K562 (cell line): ENCODE data around the gene FAAH. TPM values are rescaled to one million over a fixed set of nuclear protein-coding genes. Genes with fewer than 3 reads are reported as not detected.
A peak's percentile ranks its signal among the peaks of the same experiment; 100 is the strongest.

Source experiments
- BRD9 ChIP-seq: fragments of 450-650 bp; IDR thresholded peaks from 2 replicates; pipeline ENCODE4 v1.6.1; 2018; ENCODE audit warnings: low read depth; ENCODE audit not compliant: partially characterized antibody
- CC2D1A ChIP-seq: fragments of 450-650 bp; IDR thresholded peaks from 2 replicates; pipeline ENCODE4 v1.6.1; 2017; ENCODE audit warnings: mild to moderate bottlenecking
- CCNT2 ChIP-seq: IDR thresholded peaks from 2 replicates; pipeline ENCODE4 v1.6.1; 2011; ENCODE audit warnings: borderline replicate concordance, low read depth, mild to moderate bottlenecking, moderate library complexity, mixed read lengths, low read length; ENCODE audit not compliant: insufficient read length; ENCODE audit errors: extremely low read depth
- E2F3 ChIP-seq: fragments of 250-450 bp; sonication (Bioruptor Pico); IDR thresholded peaks from 2 replicates; pipeline ENCODE4 v1.4.0; 2020; ENCODE audit warnings: mild to moderate bottlenecking
- FOS ChIP-seq: IDR thresholded peaks from 3 replicates; pipeline ENCODE4 v1.6.1; 2011; ENCODE audit not compliant: insufficient read length; ENCODE audit errors: extremely low read depth
- FOXP1 ChIP-seq: sonication (generic); formaldehyde crosslinking; IDR thresholded peaks from 2 replicates; pipeline ENCODE4 v1.8.0; 2022; ENCODE audit warnings: mild to moderate bottlenecking, missing genetic modification reagents
- HDAC3 ChIP-seq: fragments of 450-650 bp; IDR thresholded peaks from 2 replicates; pipeline ENCODE4 v1.6.1; 2018; ENCODE audit warnings: borderline replicate concordance, mild to moderate bottlenecking, moderate library complexity; ENCODE audit not compliant: partially characterized antibody
- HNRNPUL1 ChIP-seq: fragments of 200-400 bp; formaldehyde crosslinking; IDR thresholded peaks from 2 replicates; pipeline ENCODE4 v1.6.1; 2017; ENCODE audit warnings: low read length
- ID3 ChIP-seq, 2 experiments: fragments of 250-450 bp in 1 of 2; fragments of 450-650 bp in 1 of 2; sonication (Bioruptor Pico) in 1 of 2; IDR thresholded peaks; 2 replicates each; pipeline versions ENCODE4 v1.6.1 to v1.8.0; 2016 to 2021; ENCODE audit warnings: mild to moderate bottlenecking in 2 of 2, moderate library complexity in 2 of 2, missing compliant biosample characterization in 1 of 2, missing genetic modification characterization in 1 of 2
- MIER1 ChIP-seq: fragments of 450-650 bp; IDR thresholded peaks from 2 replicates; pipeline ENCODE4 v1.6.1; 2016; ENCODE audit warnings: antibody characterized with exemption, mild to moderate bottlenecking, low read depth
- MTA1 ChIP-seq: fragments of 450-650 bp; IDR thresholded peaks from 2 replicates; pipeline ENCODE4 v1.6.1; 2017; ENCODE audit warnings: borderline replicate concordance
- MXI1 ChIP-seq: IDR thresholded peaks from 2 replicates; pipeline ENCODE4 v1.6.1; 2011; ENCODE audit warnings: low read depth, mild to moderate bottlenecking, improper control_type of control experiment, low read length
- NFE2L1 ChIP-seq: fragments of 450-650 bp; IDR thresholded peaks from 2 replicates; pipeline ENCODE4 v1.6.1; 2016; ENCODE audit warnings: missing genetic modification characterization, low read depth, mild to moderate bottlenecking, missing compliant biosample characterization, moderate library complexity, borderline replicate concordance
- PHF21A ChIP-seq: fragments of 450-650 bp; IDR thresholded peaks from 2 replicates; pipeline ENCODE4 v1.6.1; 2017; ENCODE audit warnings: low read depth, borderline replicate concordance
- POLR2AphosphoS5 ChIP-seq: IDR thresholded peaks from 2 replicates; pipeline ENCODE4 v1.6.1; 2011; ENCODE audit warnings: mild to moderate bottlenecking, low read depth, low read length, moderate library complexity; ENCODE audit not compliant: control insufficient read depth, insufficient read depth
- POLR2H ChIP-seq: IDR thresholded peaks from 2 replicates; pipeline ENCODE4 v1.6.1; 2016; ENCODE audit warnings: missing genetic modification characterization, low read depth, mild to moderate bottlenecking, control low read depth, missing compliant biosample characterization, moderate library complexity
- RCOR1 ChIP-seq, 2 experiments: IDR thresholded peaks; 2 replicates each; pipeline ENCODE4 v1.6.1; 2012; ENCODE audit warnings: low read depth in 2 of 2, low read length in 2 of 2, borderline replicate concordance in 1 of 2, improper control_type of control experiment in 1 of 2
- RFX7 ChIP-seq: fragments of 250-450 bp; sonication (Bioruptor Pico); IDR thresholded peaks from 2 replicates; pipeline ENCODE4 v1.5.1; 2021; ENCODE audit warnings: mild to moderate bottlenecking
- SRSF9 ChIP-seq: fragments of 200-400 bp; formaldehyde crosslinking; IDR thresholded peaks from 2 replicates; pipeline ENCODE4 v1.6.1; 2017; ENCODE audit warnings: low read depth, low read length, borderline replicate concordance
- STAT5B ChIP-seq: fragments of 250-450 bp; sonication (Bioruptor Pico); IDR thresholded peaks from 2 replicates; pipeline ENCODE4 v1.8.0; 2021; ENCODE audit warnings: mild to moderate bottlenecking, inconsistent platforms
- TCFL5 ChIP-seq: fragments of 250-450 bp; sonication (Bioruptor Pico); conservative IDR thresholded peaks from 2 replicates; pipeline ENCODE4 v1.6.1; 2021; ENCODE audit warnings: mild to moderate bottlenecking, moderate library complexity, matching md5 sums
- TOE1 ChIP-seq, 2 experiments: fragments of 450-650 bp in 1 of 2; sonication (generic) in 1 of 2; formaldehyde crosslinking in 1 of 2; IDR thresholded peaks; 2 replicates each; pipeline versions ENCODE4 v1.7.1 to v1.8.0; 2016 to 2022; ENCODE audit warnings: borderline replicate concordance in 2 of 2, mild to moderate bottlenecking in 2 of 2, antibody characterized with exemption in 1 of 2, inconsistent platforms in 1 of 2, low read depth in 1 of 2, missing genetic modification reagents in 1 of 2, moderate library complexity in 1 of 2
- ZEB2 ChIP-seq: fragments of 450-650 bp; IDR thresholded peaks from 2 replicates; pipeline ENCODE4 v1.6.1; 2016
- ZNF511 ChIP-seq: sonication (generic); formaldehyde crosslinking; IDR thresholded peaks from 2 replicates; pipeline ENCODE4 v1.8.0; 2022; ENCODE audit warnings: mild to moderate bottlenecking, missing genetic modification reagents
- ZNF79 ChIP-seq: fragments of 250-450 bp; sonication (Bioruptor Pico); IDR thresholded peaks from 2 replicates; pipeline ENCODE4 v1.4.0; 2020; ENCODE audit warnings: low read depth, mild to moderate bottlenecking, moderate library complexity
- ZSCAN32 ChIP-seq: fragments of 450-650 bp; formaldehyde crosslinking; IDR thresholded peaks from 2 replicates; pipeline ENCODE4 v1.4.0; 2020; ENCODE audit warnings: mild to moderate bottlenecking, moderate library complexity
- polyA plus RNA-seq, 8 experiments: library from polyadenylated mRNA; depleted of rRNA in 4 of 8; stranded (reverse) in 5 of 8; unstranded in 3 of 8; fragments of >200 nt; fragmentation: Nextera tagmentation in 2 of 8; fragmentation: Illumina TruSeq in 1 of 8; extraction: Ambion mirVana in 2 of 8; extraction: Trizol in 1 of 8; gene quantifications; 2 replicates each; pipeline versions ENCODE4 v1.2.1 to v1.2.3, GENCODE V29; 2011 to 2014; ENCODE audit warnings: inconsistent platforms in 1 of 8, missing spikeins in 1 of 8
- total RNA-seq, 7 experiments: library from RNA; depleted of rRNA in 6 of 7; stranded (reverse); fragments of >200 nt in 6 of 7; fragmentation: Illumina TruSeq in 2 of 7; extraction: Trizol in 2 of 7; gene quantifications; 2 replicates each; pipeline versions ENCODE4 v1.2.1 to v1.2.3, GENCODE V29; 2011 to 2021; ENCODE audit warnings: low replicate concordance in 1 of 7

The FAAH gene
- total and polyA plus RNA-seq, 9 of the 15 experiments (the other 6 are each of a cell fraction or from before 2014, with no cell fraction given), result 0.06 to 1.1 (median 0.32) TPM

- TF ChIP-seq ID3 (CRISPR knock-in tag; IDR thresholded peaks at IDR 0.05), result no peak
- TF ChIP-seq ID3 (tag; IDR thresholded peaks at IDR 0.05), result peak; percentile 93
- peak; percentile 94 for TF ChIP-seq CC2D1A
- TF ChIP-seq MTA1, result peak; percentile 93
- peak; percentile 87 for TF ChIP-seq ZEB2
- peak; percentile 9; the same call in 1 of the 2 replicates for TF ChIP-seq PHF21A
- peak; percentile 81 for TF ChIP-seq MIER1
- peak; percentile 3 to 87 for TF ChIP-seq RCOR1 (IDR thresholded peaks at IDR 0.05; ENCODE audit: borderline replicate concordance in 1 of 2, low read depth in 2 of 2, low read length in 2 of 2)
- TF ChIP-seq POLR2AphosphoS5, result peak; percentile 58; the same call in 1 of the 2 replicates
- peak; percentile 16 for TF ChIP-seq FOS
- no peak for TF ChIP-seq ZSCAN32
- no peak for TF ChIP-seq NFE2L1 (tag)
- peak; percentile 65 for TF ChIP-seq HDAC3
- 0 out of 2 replicates have a peak, but pooled peaks have one; percentile 17 for TF ChIP-seq HNRNPUL1
- no peak for TF ChIP-seq SRSF9
- TF ChIP-seq CCNT2, result no peak
- TF ChIP-seq RFX7 (CRISPR knock-in tag), result no peak
- no peak for TF ChIP-seq TCFL5 (CRISPR knock-in tag)
- TF ChIP-seq BRD9, result peak; percentile 98
- TF ChIP-seq E2F3, result no peak
- peak; percentile 81 for TF ChIP-seq TOE1 (IDR thresholded peaks at IDR 0.05; ENCODE audit: borderline replicate concordance)
- TF ChIP-seq TOE1 (CRISPR knock-in tag; IDR thresholded peaks at IDR 0.05; ENCODE audit: borderline replicate concordance, low read depth), result no peak
- no peak for TF ChIP-seq POLR2H (tag)
- no peak for TF ChIP-seq ZNF79 (CRISPR knock-in tag)
- TF ChIP-seq STAT5B (CRISPR knock-in tag), result no peak
- peak; percentile 59 for TF ChIP-seq ZNF511 (CRISPR knock-in tag)
- peak; percentile 92 for TF ChIP-seq FOXP1 (CRISPR knock-in tag)
- no peak for TF ChIP-seq MXI1
Observed at GRCh38 chr1:46442317-46443161, 48.4 kb downstream of the FAAH start (continued).
